Small intestine (tissue), 7 donors: ENCODE measurements around the gene NEU2. TPM values are rescaled to one million over a fixed set of nuclear protein-coding genes. Genes with fewer than 3 reads are reported as not detected.

ENCODE experiments used
- DNase-seq, 2 donors: peaks; one replicate each; pipeline versions ENCODE4 v3.0.0 to v3.0.0-alpha.2; 2013
- FAIRE-seq: peaks from 2 replicates; lab custom pipeline; 2012; peaks lifted over from hg19 to GRCh38; lab: Jason Lieb, UNC
- H3K27ac ChIP-seq, 3 donors: one replicate each; pipeline ENCODE4 v1.5.1; 2013; ENCODE audit warnings: low read length in 2 of 3, mild to moderate bottlenecking in 2 of 3, control low read depth in 1 of 3, inconsistent platforms in 1 of 3, low read depth in 1 of 3, moderate library complexity in 1 of 3
- H3K27me3 ChIP-seq, 3 donors: one replicate each; pipeline ENCODE4 v1.6.1; 2013; ENCODE audit warnings: low read length in 3 of 3, inconsistent platforms in 1 of 3; ENCODE audit not compliant: control insufficient read depth in 3 of 3, insufficient read depth in 3 of 3
- H3K36me3 ChIP-seq, 3 donors: one replicate each; pipeline ENCODE4 v1.6.1; 2013; ENCODE audit warnings: low read length in 3 of 3, inconsistent platforms in 1 of 3, low read depth in 1 of 3, mild to moderate bottlenecking in 1 of 3, moderate library complexity in 1 of 3; ENCODE audit not compliant: control insufficient read depth in 3 of 3, insufficient read depth in 2 of 3
- H3K4me1 ChIP-seq, 3 donors: one replicate each; pipeline ENCODE4 v1.6.1; 2013; ENCODE audit warnings: low read length in 2 of 3, inconsistent platforms in 1 of 3, low read depth in 1 of 3, mild to moderate bottlenecking in 1 of 3, moderate library complexity in 1 of 3; ENCODE audit not compliant: control insufficient read depth in 3 of 3, insufficient read depth in 2 of 3
- H3K4me3 ChIP-seq, 3 donors: one replicate each; pipeline ENCODE4 v1.5.1; 2013; ENCODE audit warnings: low read length in 3 of 3, control low read depth in 1 of 3, inconsistent platforms in 1 of 3, low read depth in 1 of 3, mild to moderate bottlenecking in 1 of 3, moderate library complexity in 1 of 3
- H3K9me3 ChIP-seq, 2 donors: one replicate each; pipeline ENCODE4 v1.6.1; 2013; ENCODE audit warnings: low read depth in 1 of 2, low read length in 1 of 2; ENCODE audit not compliant: control insufficient read depth in 2 of 2, insufficient read depth in 1 of 2
- WGBS, 3 donors: extraction: QIAGEN DNeasy Blood & Tissue Kit; methylation state at CpG; one replicate each; pipeline ENCODE4 v1.1.7; 2013; 5-methylcytosine and 5-hydroxymethylcytosine counted together
- polyA plus RNA-seq, 4 donors: library from polyadenylated mRNA; stranded (reverse) in 3 of 4; unstranded in 1 of 4; fragments of 200-250 nt in 3 of 4; fragments of 120-200 nt in 1 of 4; gene quantifications; one replicate each; pipeline versions ENCODE4 v1.2.1 to v1.2.3, GENCODE V29; 2013
- donor health status: healthy with polysubstance abuse.
- donor health status: control.
- donor health status: control.
- donor health status: Bipolar disorder and iron deficiency.
- donor health status: healthy.

Gene NEU2
- polyA plus RNA-seq, 4 donors, result not detected

DNA sequence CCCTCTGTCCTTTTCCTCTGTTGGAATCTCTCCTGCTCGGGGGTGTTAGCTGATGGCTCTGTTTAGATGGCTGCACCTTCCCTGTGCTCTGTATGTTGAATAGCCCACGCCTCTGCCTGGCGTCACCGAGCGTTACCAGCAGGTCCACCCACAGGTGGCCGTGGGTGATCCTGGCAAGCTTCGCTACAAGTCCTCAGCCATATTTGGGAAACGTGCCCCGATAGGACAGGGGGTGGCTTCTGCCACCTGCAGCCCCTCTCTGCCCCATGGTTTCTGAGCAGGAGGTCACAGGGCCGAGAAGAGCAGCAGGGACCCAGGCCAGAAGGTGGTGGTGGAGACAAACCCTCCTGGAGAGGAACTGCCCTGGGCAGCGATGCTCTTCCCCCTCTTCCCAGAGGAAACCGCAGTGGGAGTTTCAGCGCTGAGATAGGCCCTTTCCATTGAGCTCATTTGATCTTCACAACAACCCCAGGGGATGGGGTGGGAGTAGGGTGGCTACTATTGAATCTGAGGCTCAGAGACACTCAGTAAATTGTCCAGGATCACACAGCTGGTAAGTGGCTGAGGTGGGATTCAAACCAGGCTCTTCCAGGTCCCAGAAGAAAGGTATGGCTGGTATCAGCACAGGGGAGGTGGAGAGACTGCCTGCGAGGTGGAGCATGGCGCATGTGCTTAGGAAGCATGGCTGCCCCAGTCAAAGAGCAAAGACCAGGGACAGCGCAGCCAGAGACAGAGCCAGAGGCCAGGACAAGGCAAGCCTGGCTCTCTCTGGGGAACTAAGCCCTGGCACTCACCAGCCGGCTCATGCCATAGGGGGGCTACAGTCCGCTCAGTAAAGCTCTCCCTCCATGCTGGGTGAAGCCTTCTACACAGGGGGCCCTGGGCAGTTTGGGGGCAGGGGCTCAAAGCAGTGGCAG lies 34.5 kb upstream of the NEU2 start:
- DNase-seq (no peak), FAIRE-seq (no peak)
- Histone ChIP-seq H3K27me3 (no peaks in the 10 kb centered on the region), H3K36me3 (peaks cover 0 to 7% (median 0%) of the 10 kb centered on the region in 3 donors), H3K27ac (no peak overlapping the region), H3K9me3 (no peaks in the 10 kb centered on the region), H3K4me1 (no peaks in the 10 kb centered on the region), H3K4me3 (no peak overlapping the region)
- WGBS, 3 donors, result 86 to 90% (median 90%) methylated on average over 18 of the region's 18 CpGs

- no peak for DNase-seq
- WGBS, 3 donors, result 82 to 95% (median 91%) methylated on average over 4 to 5 of the region's 5 CpGs
Measured at GRCh38 chr2:232998666-232998985, 33.8 kb upstream of the NEU2 start.

GRCh38 chr2:232999354-232999753 lies 33.1 kb upstream of the NEU2 start:
- 66 to 85% (median 80%) methylated on average over 7 of the region's 7 CpGs for WGBS, 3 donors
- DNase-seq, result no peak

More at GRCh38 chr2:232998666-232998985, 33.8 kb upstream of the NEU2 start:
- no peaks in the 10 kb centered on the region for H3K4me1 ChIP-seq
- no peak overlapping the region for H3K4me3 ChIP-seq
- FAIRE-seq, result no peak
- H3K27me3 ChIP-seq, result no peaks in the 10 kb centered on the region
- peaks cover 0 to 8% (median 0%) of the 10 kb centered on the region in 3 donors for H3K36me3 ChIP-seq
- no peaks in the 10 kb centered on the region for H3K9me3 ChIP-seq
- H3K27ac ChIP-seq, result no peak overlapping the region

GRCh38 chr2:233000886-233001750 lies 31.4 kb upstream of the NEU2 start:
- Histone ChIP-seq H3K36me3 (peaks cover 0 to 19% (median 0%) of the 10 kb centered on the region in 3 donors), H3K27ac (no peak overlapping the region), H3K27me3 (no peaks in the 10 kb centered on the region), H3K4me3 (no peak overlapping the region), H3K9me3 (no peaks in the 10 kb centered on the region), H3K4me1 (no peaks in the 10 kb centered on the region)
- no peak for DNase-seq
- WGBS, 3 donors, result 91 to 95% (median 92%) methylated on average over 20 of the region's 20 CpGs
- no peak for FAIRE-seq

More at GRCh38 chr2:232999354-232999753, 33.1 kb upstream of the NEU2 start:
- H3K9me3 ChIP-seq, result no peaks in the 10 kb centered on the region
- FAIRE-seq, result no peak
- H3K4me3 ChIP-seq, result no peak overlapping the region
- no peaks in the 10 kb centered on the region for H3K4me1 ChIP-seq
- H3K27me3 ChIP-seq, result no peaks in the 10 kb centered on the region
- H3K27ac ChIP-seq, result no peak overlapping the region
- peaks cover 0 to 14% (median 0%) of the 10 kb centered on the region in 3 donors for H3K36me3 ChIP-seq

GRCh38 chr2:233002829-233003657 lies 29.4 kb upstream of the NEU2 start:
- H3K27me3 ChIP-seq, result no peaks in the 10 kb centered on the region
- H3K36me3 ChIP-seq, result peaks cover 0 to 21% (median 0%) of the 10 kb centered on the region in 3 donors
- FAIRE-seq, result no peak
- no peak for DNase-seq
- no peaks in the 10 kb centered on the region for H3K4me1 ChIP-seq
- no peak overlapping the region for H3K4me3 ChIP-seq
- 85 to 89% (median 88%) methylated on average over 19 of the region's 19 CpGs for WGBS, 3 donors
- H3K27ac ChIP-seq, result no peak overlapping the region
- H3K9me3 ChIP-seq, result no peaks in the 10 kb centered on the region

- no peaks in the 10 kb centered on the region for H3K4me1 ChIP-seq
- 72 to 80% (median 72%) methylated on average over 9 of the region's 9 CpGs for WGBS, 3 donors
- H3K36me3 ChIP-seq, result peaks cover 0 to 21% (median 0%) of the 10 kb centered on the region in 3 donors
- no peaks in the 10 kb centered on the region for H3K9me3 ChIP-seq
- no peak overlapping the region for H3K27ac ChIP-seq
- no peaks in the 10 kb centered on the region for H3K27me3 ChIP-seq
- no peak overlapping the region for H3K4me3 ChIP-seq
- FAIRE-seq (no peak), DNase-seq (no peak)
Measured at GRCh38 chr2:233003658-233004555, 28.6 kb upstream of the NEU2 start.

DNA sequence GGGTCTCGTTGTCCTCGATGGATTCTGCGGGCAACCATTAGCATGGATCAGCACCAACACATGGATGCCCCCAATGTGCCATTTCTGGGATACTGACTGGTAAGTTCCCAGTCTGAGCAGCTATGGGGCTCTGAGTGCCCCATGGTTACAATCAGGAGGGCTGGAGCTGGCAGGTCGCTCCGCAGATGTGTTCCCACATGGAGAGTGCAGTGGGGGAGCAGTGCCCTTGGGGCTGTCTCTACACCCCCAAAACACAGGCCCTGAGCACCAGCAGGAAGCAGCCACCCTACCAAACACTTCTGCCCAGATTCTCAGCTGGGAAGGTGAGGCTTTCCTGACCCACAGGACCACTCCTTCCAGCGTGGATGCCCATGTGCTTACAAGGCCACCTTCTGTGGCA lies 27.4 kb upstream of the NEU2 start:
- DNase-seq, result no peak
- 91 to 98% (median 91%) methylated on average over 6 of the region's 6 CpGs for WGBS, 3 donors
- FAIRE-seq, result no peak
- H3K4me3 ChIP-seq, result no peak overlapping the region
- H3K27me3 ChIP-seq, result no peaks in the 10 kb centered on the region
- peaks cover 0 to 2% (median 0%) of the 10 kb centered on the region in 3 donors for H3K4me1 ChIP-seq
- no peaks in the 10 kb centered on the region for H3K9me3 ChIP-seq
- H3K36me3 ChIP-seq, result peaks cover 0 to 18% (median 0%) of the 10 kb centered on the region in 3 donors
- no peak overlapping the region for H3K27ac ChIP-seq
